Fibroblast of skin of abdomen (primary cell): Measurements from ENCODE around the gene ABLIM2.

ENCODE experiments used
- DNase-seq: peaks from one replicate; pipeline ENCODE4 v3.0.0-alpha.2; 2013

The ABLIM2 gene

DNA sequence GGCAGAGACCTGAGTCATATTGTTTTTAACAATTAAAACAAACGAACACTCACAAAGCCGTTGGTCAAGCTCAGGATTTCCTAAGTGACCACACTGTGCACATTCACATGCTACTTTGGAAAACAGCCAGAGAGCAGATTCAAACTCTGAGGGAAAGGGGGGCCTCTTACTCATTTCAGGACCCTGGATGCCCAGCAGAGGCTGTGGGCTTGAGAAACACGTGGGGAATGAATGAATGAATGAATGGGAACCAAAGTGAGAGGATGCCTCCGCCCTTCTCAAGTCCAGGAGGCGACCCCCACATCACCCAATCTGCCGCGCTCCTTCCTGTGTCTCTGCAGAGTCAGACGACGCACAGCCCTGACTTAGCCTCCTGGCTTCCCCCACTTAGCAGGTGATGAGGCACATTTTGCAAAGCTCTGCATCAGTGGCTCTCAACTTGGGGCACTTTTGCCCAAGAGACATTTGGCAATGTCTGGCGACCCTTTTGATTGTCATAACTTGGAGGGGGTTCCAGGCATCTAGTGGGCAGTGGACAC, 76.0 kb downstream of the ABLIM2 start:
- DNase-seq, result no peak

DNA sequence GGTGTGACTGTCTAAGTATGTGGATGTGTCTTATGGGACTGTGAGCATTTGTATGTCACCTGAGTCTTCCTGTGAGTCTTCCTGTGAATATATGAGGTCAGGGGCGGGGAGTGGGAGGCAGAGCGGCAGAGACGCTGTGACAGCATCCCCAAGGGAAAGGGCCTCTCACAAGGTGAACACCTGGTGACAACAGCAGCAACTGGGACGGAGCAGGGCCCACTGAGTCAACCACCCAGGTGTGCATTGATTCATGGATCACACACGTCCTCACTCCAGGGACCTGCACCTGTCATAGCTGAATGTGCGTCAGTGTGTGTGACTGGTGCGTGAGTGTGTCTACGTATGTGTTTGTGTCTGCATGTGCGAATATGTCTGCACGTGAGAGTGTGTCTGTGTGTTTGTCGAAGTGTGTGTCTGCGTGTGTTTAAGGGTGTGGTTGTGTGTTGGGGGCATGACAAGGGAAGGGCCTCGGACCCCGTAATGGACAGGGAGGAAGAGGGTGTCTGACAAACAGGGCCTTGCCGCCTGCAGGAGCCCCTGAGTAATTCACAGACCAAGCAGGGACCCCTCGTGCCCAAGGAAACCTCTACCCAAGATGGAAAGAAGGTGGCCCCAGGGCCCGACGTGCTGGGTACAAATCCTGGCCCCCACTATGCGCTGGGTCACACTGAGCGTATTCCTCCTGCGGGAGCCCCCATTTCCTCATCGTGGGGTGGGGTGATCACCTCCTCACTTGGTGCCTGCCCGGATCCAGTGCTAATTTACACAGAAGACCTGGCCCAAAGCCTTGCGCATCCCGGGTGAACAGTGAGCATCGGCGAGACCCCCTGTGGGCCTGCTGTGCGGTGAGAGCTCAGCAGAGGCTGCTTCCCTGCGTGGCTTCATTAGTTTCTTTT, 76.7 kb downstream of the ABLIM2 start:
- DNase-seq, result no peak

DNA sequence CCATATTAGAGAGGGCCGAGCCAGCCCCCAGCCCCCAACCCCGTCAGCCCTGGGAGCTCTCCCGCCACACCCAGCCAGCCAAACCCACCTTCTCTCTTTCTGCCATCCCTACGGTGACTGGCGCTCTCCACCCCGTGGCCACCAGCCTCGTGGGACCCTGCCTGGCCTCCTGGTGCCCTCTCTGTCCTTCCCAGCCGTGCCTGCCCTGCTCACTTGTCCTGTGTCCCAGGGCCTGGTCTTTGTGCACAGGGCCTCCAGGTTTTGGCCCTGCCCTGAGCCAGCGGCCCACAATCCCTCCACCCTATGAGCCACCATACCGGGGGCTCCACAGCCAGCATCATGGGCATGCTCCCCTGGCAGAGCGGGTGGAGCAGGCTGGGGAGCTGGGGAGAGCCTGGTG, 77.4 kb downstream of the ABLIM2 start:
- DNase-seq, result no peak

DNA sequence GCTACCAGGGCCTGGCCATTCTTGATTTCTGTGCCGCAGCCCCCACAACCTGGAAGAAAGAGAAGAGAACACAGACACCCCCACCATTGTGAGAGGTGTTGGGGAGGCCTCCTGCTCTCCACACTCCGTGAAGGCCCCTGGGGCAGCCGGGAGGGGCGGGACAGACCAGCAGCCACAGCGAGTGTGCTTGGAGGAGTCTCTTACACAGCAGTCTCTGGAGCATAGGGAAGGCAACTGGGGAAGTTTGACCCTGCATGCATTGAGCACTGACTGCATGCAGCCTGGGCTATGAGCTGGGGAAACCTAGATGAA, 77.9 kb downstream of the ABLIM2 start:
- no peak for DNase-seq

DNA sequence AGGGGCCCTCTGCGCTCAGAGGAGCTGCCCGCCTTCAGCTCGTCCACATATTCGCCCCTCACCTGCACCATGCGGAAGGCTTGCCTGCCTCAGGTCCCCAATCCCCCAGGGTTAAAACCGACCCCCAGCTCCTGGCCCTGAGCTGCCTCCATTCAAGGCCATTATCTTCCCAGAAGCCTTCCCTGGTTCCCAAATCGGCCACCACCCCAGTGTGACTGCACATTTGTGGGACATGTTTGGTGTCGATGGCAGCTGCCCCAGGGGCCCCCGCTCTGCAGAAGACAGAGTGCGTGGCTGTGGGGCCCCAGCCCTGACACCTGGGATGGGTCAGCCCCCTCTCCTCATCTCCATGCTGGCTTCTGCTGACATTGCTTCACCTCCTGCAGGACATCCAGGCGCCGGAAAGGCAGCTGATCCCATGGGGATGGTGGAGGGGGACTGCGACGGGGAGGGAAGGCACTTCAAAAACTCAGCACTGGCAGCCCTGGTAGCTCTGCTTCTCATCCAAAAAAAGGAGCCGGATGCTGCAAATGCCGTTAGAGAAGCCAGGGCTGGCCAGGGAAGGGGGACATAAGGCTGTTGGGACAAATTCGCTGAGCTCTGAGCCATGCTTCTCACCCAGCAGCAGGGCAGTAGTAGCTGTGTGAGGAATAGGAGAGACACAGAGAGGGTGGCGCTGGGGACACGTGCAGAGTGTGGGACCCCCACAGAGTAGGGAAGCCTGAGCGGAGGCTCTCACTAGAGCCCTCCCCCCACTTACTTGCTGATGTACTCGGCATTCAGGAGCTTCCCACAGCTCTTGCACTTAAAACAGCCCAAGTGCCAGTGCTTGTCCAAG, 78.5 kb downstream of the ABLIM2 start:
- no peak for DNase-seq

DNA sequence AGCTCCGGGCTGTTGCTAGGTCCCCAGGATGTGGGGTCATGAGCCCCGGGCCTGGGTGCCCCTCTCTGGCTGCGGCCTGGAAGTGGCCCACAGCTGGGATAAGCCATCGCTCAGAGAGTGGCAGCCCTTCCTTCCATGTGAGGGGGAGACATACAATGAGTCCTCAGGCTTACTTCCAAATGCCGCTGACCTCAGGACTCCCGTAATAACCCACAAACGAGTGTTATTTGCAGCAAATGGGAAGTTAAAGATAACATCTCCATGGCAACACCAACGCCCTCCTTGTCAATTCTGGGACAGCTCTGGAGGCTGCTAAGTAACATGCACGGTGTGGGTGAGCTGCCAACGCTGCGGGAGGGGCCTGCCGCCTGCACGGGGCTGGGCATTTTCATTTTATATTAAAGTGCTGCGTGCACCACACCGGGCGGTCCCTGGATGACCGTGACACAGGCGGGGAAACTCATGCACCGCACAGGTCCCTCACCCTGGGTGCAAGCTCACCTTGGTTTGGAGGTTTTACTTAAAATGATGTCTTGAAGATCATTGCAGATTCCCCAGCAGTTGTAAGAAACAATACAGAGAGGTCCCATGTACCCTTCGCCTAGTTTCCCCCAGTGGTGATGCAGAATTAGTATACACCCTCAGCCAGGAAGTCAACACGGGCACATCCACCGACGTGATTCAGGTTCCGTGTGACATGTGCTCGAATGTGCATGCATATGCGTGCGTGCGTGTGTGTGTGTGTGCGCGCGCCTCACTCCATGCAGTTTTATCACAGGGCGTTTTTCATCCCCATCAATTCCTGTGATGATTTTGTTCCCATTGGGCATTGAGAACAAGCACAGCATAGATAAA, 79.4 kb downstream of the ABLIM2 start:
- no peak for DNase-seq

DNA sequence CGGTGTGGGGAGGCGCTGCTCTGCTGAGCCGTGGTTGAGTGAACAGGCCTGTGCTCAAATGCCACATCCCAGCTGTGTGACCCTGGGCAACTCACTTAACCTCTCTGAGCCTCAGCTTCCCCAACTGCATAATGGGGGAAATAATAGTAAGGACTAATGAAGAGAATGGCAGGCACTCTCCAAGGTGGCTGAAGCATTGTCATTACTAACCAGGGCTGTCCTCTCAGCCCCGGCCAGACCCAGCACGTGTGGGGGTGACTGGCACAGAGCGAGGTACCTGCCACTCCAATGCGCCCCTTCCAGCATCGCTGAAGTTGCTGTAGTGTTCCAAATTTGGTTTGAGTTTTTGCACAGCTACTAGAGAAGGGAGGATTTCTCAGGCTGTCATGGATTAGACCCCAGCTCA, 80.0 kb downstream of the ABLIM2 start:
- DNase-seq, result no peak

DNA sequence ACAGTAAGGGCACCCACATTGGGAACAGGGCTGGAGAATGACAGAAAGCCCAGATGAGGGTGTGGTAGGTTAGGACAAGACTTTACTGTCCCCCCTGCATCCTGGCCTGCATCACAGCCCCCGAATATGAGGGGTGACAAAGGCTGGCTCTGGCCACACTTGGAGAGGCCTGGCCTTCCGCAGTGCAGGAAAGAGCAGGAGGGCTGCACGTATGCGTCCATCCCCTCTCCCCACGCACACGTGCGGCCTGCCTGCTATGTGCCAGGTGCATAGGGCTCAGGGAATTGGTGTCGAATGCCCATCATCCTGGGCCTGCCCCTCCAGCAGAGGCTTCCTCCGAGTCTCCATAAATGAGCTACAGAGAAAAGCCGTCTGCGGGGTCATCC, 80.5 kb downstream of the ABLIM2 start:
- no peak for DNase-seq

DNA sequence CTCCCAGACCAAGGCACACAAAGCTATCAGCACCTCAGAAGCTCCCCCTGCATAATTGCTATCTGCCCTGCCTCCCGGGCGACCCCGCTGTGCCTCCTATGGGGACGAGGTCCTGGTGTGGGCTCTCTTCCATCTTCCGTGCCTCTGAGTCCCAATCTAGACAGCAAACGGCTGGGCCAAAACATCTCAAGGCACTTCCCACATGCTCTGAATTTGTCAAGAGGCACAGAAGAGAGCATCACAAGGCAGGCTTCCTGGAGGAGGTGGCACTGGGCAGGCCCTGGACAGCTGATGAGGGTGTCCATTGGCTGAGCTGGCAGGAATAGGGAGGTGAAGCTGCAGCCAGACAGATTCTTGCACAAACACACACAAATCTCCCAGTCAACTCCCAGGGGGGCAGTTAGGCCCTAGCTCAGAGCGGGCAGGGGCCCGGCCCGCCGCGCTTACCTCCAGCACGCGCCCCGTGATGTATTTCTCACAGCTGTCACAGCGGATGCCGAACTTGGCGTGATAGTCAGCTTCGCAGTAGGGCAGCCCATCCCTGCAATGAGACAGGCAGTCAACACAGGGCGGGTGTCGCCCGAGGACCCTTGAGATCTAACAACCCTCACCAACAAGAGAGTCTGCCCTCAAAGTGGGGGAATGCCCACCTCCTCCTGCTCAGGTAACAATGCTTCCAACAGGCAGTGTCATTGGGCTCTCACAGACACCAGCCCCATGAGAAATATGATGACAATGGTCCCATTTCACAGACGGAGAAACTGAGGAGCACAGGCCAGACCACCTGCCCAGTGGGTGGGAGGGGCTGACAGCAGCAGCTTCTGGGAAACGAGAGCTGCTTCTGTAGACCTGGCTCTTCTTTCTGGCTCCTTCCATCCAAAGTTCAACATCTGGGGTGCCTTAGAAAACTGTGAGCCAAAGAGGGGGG, 81.2 kb downstream of the ABLIM2 start:
- no peak for DNase-seq

DNA sequence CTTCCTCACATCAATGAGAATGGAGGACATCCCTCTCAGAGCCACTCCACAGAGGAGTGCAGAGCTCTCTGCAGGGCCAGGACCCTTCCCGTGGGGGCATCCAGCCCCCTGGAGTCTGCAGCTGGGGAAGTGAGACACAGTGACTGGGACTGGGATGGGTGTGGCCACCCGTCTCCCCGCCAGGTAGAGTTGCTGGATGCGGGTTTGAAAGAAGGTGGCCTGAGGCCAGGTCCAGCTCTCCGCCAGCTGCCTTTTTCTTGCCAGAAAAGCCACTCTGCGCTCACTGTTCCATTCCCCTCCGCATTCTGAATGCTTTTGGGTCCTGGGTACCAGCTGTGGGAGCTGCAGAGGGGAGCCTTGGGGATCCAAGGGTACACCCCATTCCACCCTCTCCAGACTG, 82.6 kb downstream of the ABLIM2 start:
- no peak for DNase-seq

DNA sequence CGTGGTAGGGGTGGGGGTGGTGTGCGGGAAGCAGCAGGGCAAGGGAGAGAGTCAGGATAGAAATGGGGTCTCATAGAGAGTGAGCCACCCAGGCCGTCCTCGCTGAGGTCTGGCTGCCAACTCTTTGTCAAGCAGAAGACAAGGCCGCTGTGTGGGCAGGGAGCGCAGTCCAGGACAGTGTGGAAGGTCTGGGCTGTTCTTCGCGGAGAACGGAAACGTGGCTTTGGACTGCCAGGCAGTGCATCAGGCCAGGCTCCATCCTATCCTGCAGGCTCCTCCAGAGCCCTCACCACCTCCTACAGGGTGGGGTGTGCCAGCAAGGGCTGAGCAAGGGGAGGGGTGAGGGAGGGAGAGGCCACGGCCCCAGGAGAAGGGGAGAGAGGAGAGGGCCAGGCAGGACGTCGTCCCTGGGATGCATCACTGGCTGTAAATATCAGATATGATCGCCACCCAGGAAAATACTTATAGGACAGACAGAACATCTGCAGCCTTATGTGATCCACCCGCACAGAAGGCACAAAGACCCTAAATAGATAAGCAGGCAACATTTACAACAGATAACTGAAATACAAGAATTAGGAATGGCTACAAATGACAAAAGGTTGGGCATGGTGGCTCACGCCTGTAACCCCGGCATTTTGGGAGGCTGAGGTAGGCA, 85.3 kb downstream of the ABLIM2 start:
- no peak for DNase-seq

DNA sequence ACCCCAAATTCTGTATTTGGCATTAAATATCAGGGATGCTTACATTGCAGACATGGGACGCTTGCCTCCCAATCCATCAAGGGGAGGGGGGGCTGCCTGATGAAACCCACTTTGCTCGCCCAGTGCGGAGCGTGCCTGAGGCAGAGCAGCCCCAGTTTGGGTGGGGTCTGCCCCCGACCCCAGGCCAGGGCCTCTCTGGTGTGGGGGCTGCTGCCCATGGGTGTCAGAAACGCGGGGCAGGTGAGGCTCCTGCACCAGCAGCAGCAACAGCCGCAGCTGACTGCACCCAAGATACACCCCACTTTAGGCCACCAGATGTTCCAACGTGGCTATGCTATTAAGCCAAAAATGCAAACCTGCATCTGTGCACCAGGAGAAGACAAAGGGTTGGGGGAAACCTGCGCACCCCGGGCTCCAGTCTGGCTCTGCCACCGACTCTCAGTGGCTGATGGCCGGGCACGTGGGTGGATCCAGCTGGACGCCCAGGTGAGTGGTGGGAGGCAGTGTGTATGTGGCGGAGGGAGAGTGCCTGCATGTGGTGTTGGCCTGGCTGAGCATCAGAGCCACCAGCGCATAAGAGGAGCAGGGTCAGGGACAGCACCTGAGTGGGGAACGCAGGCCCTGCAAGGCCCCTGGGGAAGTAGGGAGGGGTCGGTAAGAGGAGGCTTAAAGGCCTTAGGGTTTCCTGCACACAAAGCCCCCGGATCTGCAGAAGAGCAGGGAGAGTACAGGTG, 86.2 kb downstream of the ABLIM2 start:
- no peak for DNase-seq

DNA sequence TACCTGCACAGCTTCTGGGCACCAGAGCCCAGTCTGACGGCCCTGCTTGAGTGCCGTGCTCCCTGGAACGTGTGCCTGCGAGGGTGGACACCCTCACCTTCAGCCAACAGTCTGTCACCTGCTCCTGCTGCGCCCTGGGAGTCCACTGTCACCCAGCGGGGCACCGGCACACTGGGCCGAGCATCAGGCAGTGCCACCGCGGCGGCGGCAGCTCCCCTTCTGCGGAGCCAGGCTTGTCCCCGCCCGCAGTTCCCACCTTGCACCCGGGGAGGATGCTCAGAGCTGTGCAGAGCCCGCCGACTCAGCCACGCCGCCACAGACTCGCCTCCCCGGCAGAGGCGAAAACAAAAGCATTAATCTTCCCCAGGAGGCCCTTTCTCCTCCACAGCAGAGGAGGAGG, 86.8 kb downstream of the ABLIM2 start:
- no peak for DNase-seq

DNA sequence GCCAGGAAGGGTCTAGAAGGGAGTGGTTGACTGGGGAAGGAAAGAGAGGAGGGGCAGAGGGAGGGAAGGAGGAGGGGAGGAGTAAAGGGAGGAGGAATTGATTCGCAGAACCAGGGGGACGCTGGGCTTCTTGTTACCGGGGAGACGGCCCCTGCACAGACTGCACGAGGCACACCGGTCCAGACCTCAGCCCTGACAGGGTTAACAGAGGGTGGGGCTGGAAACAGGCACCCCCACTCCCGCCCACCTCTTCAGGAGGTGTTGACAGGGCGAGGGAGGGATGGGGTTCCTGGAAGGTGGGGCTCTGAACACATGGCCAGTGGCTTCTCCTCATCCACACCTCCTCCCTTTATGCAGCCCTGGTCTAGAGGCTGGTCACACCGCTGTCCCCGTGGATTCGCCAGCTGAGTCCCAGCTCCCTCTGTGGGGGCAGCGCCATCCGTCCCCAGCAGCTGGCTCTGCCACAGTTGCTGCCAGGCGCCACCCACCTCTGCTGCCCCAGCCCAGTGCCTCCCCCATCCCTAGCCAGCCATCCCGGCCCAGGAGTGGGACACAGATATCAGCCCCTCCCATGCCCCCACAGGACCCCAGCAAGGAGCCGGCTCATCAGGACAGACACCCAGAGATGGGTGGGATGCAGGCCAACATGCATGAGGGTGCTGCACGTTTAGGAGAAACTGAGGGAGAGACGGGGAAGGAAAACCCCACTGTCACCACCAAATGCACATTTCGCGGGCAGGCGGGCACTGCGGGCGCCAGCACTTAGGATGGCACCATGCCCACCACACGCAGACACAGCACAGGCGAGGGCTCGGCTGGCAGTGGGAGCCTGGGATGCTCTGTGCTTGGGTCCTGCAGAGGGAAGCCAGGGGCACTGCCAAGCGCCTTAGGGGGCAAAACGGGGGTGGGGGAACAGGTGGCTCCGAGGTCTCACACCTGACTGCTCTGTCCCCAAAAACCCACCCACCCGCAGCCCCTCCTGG, 87.6 kb downstream of the ABLIM2 start:
- DNase-seq, result no peak

DNA sequence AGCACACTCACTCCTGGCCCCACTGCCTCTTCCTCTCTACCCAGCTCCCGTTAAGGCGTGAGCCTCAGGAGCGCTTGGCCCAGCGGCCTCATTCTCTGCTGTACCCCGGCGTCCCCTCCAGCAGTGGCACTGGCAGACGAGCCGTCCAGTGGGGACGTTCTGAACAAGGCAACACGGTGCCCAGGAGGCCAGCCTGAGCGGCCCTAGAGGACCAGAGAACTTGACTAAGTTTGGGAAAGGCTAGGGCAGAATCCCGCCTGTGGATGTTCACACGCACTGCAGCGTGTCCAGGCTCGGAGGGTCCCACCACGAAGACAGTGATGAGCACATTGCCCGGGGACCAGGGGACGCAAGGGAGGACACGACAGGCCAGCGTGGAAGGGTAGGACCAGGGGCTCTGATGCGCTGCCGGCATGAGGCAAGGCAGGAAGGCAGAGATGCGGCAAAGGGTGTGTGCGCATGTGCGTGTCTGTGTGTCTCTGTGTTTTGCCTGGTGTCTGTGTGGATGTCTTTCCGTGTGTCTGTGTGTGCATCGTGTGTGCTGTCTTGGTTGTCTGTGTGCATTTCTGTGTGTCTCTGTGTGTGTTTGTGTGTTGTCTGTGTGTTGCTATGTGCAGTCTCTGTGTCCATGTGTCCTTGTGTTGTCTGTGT, 89.4 kb downstream of the ABLIM2 start:
- DNase-seq, result no peak

DNA sequence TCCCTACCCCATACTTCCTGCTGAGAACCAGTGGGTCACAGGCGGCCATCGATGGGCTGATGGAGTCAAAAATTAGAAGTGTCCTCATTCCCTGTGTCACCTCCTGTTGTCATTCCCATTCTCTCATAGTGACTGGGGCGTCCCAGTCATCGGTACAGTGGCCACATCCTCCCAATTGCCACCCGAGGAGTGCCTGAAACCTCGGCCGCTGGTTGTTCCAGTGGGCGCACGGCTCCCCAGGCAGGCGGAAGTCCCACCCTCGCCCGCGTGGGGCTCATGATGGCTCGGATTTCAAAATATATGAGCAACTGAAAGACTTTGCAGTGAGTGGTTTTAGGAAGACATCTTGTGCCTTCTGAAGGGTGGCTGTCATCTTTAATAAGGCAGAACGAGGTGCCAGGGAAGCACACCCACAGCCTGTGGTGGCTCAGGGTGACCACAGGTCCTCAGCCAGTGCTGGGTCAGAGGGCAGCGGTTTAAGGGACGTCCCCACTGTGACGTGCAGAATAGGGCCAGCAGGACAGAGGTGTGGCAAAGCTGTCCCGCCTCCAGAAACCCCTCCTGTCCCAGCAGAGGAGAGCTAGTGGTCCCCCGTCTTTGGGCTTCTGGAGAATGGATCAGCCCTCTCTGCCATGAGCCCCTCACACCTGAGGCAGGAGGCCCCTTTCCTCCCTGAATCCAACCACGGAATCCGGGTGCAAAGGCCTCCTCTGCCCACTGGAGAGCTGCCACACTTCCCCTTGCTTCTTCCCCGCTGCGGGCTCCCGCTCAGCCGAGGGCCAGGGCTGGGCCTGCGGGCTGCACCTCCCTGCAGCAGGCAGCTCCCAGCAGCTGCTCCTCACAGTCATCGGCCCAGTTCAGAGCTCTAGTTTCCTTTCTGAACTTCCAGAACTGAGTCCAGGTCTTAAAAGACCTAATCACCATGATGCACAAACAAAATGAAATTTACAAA, 90.4 kb downstream of the ABLIM2 start:
- DNase-seq, result no peak

DNA sequence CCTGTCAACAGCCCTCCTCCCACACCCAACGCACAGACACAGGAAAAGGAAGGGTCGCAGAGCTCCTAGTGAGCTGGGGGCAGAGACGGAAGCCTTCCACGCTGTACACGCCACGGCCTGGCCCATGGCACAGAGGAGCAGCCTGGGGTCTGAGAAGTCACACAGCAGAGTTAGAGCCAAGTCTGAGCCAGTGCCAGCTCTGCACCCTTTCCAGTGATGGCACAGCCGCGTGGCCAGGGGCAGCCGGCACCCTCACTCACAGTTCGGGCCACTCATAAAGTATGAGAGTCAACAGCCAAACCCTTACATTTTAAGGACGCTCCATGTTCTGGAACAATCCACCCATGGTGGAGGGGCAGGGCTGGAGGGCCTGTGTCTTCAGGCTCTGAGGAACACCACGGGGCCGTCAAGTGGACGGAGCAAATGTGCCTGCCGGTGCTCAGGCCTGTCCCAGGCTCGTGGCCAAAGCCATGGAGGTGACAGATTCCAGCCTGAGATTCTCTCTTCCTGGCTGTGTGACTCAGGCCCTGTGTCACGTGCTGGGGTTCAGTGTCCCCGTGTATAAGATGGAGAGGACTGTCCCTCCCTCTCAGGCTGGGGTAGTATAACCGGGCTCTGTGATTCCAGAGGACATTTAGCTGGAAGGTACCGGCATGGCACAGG, 91.2 kb downstream of the ABLIM2 start:
- no peak for DNase-seq
